ENCODE measurements around the gene GPLD1.

- TF ChIP-seq POLR2AphosphoS5 (IDR thresholded peaks at IDR 0.05) = no peak
- no peak for TF ChIP-seq CTCF (IDR thresholded peaks at IDR 0.05)
- no peak for TF ChIP-seq POLR2A (IDR thresholded peaks at IDR 0.05)
- TF ChIP-seq EP300 (IDR thresholded peaks at IDR 0.05) = no peak
Measured at GRCh38 chr6:24428615-24429014, 60.8 kb downstream of the GPLD1 start.
